Neural cell (in vitro differentiated cells): ENCODE results near the gene TMEM260.

Source experiments
- EP300 ChIP-seq: fragments of 450-650 bp; conservative IDR thresholded peaks from 2 replicates; pipeline ENCODE4 v1.6.1; 2014; ENCODE audit warnings: antibody characterized with exemption, mild to moderate bottlenecking, moderate library complexity; ENCODE audit not compliant: poor library complexity, severe bottlenecking
- EZH2 ChIP-seq: fragments of 200-600, 300-800 bp; shearing (Covaris generic), sonication (generic); IDR thresholded peaks from 2 replicates; pipeline ENCODE4 v1.6.1; 2014; ENCODE audit warnings: antibody characterized with exemption, low read length, borderline replicate concordance, mild to moderate bottlenecking; ENCODE audit not compliant: insufficient read depth, poor library complexity, severe bottlenecking
- POLR2AphosphoS5 ChIP-seq: IDR thresholded peaks from 2 replicates; pipeline ENCODE4 v1.6.1; 2012
- SMC3 ChIP-seq: fragments of 450-650 bp; conservative IDR thresholded peaks from 2 replicates; pipeline ENCODE4 v1.6.1; 2014; ENCODE audit warnings: antibody characterized with exemption, mild to moderate bottlenecking, moderate library complexity; ENCODE audit not compliant: poor library complexity
- TF ChIP-seq, protein P1 (sequence below): fragments of 450-650 bp; IDR thresholded peaks from 2 replicates; pipeline ENCODE4 v1.5.1; 2014; ENCODE audit warnings: antibody characterized with exemption, mild to moderate bottlenecking, moderate library complexity; ENCODE audit not compliant: poor library complexity, severe bottlenecking
- TF ChIP-seq, protein P2 (sequence below): IDR thresholded peaks from 2 replicates; pipeline ENCODE4 v1.6.1; 2012; ENCODE audit warnings: borderline replicate concordance

- TF ChIP-seq, protein P1, sequence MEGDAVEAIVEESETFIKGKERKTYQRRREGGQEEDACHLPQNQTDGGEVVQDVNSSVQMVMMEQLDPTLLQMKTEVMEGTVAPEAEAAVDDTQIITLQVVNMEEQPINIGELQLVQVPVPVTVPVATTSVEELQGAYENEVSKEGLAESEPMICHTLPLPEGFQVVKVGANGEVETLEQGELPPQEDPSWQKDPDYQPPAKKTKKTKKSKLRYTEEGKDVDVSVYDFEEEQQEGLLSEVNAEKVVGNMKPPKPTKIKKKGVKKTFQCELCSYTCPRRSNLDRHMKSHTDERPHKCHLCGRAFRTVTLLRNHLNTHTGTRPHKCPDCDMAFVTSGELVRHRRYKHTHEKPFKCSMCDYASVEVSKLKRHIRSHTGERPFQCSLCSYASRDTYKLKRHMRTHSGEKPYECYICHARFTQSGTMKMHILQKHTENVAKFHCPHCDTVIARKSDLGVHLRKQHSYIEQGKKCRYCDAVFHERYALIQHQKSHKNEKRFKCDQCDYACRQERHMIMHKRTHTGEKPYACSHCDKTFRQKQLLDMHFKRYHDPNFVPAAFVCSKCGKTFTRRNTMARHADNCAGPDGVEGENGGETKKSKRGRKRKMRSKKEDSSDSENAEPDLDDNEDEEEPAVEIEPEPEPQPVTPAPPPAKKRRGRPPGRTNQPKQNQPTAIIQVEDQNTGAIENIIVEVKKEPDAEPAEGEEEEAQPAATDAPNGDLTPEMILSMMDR, result no peak
- TF ChIP-seq, protein P2, sequence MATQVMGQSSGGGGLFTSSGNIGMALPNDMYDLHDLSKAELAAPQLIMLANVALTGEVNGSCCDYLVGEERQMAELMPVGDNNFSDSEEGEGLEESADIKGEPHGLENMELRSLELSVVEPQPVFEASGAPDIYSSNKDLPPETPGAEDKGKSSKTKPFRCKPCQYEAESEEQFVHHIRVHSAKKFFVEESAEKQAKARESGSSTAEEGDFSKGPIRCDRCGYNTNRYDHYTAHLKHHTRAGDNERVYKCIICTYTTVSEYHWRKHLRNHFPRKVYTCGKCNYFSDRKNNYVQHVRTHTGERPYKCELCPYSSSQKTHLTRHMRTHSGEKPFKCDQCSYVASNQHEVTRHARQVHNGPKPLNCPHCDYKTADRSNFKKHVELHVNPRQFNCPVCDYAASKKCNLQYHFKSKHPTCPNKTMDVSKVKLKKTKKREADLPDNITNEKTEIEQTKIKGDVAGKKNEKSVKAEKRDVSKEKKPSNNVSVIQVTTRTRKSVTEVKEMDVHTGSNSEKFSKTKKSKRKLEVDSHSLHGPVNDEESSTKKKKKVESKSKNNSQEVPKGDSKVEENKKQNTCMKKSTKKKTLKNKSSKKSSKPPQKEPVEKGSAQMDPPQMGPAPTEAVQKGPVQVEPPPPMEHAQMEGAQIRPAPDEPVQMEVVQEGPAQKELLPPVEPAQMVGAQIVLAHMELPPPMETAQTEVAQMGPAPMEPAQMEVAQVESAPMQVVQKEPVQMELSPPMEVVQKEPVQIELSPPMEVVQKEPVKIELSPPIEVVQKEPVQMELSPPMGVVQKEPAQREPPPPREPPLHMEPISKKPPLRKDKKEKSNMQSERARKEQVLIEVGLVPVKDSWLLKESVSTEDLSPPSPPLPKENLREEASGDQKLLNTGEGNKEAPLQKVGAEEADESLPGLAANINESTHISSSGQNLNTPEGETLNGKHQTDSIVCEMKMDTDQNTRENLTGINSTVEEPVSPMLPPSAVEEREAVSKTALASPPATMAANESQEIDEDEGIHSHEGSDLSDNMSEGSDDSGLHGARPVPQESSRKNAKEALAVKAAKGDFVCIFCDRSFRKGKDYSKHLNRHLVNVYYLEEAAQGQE, result no peak
- no peak for TF ChIP-seq EP300
- no peak for TF ChIP-seq POLR2AphosphoS5
- no peak for TF ChIP-seq SMC3
- no peak for TF ChIP-seq EZH2
These were observed 29.9 kb upstream of the TMEM260 start for GRCh38 chr14:56549721-56550120.
